NCI-H2196 treated with DMSO at 0.1 percent for 48 hours (cell line): Measurements from ENCODE around the gene ZBTB5.
A peak's percentile ranks its signal among the peaks of the same experiment; 100 is the strongest.
"Not testable (repeated sequence)": the region's sequence is repeated elsewhere in the genome, so short reads cannot be mapped to it uniquely, and the experiment has no call there.

Experiments
- DNase-seq: peaks from one replicate; lab custom pipeline; 2025; ENCODE audit not compliant: unreplicated experiment; lab: John Stamatoyannopoulos, UW

ZBTB5 gene

GRCh38 chr9:37426431-37426830, 38.8 kb downstream of the ZBTB5 start:
- not testable (repeated sequence) for DNase-seq

GRCh38 chr9:37425298-37425752, 39.9 kb downstream of the ZBTB5 start:
- DNase-seq, result no peak

- no peak for DNase-seq
These were observed 40.5 kb downstream of the ZBTB5 start for GRCh38 chr9:37424686-37425297.

- no peak for DNase-seq
These were observed 41.0 kb downstream of the ZBTB5 start for GRCh38 chr9:37424204-37424685.

GRCh38 chr9:37423508-37423907, 41.7 kb downstream of the ZBTB5 start:
- no peak for DNase-seq

- DNase-seq, result peak; percentile 46
These were observed 42.8 kb downstream of the ZBTB5 start, which contains the start of gene GRHPR for GRCh38 chr9:37422289-37423104. TSS of gene GRHPR (plus strand) at chr9:37422696. CDS start at chr9:37422751, 55 bp downstream.

GRCh38 chr9:37421914-37422288, 43.3 kb downstream of the ZBTB5 start:
- DNase-seq, result no peak

- no peak for DNase-seq
These were observed 44.7 kb downstream of the ZBTB5 start for GRCh38 chr9:37420271-37421215.

GRCh38 chr9:37419204-37419603, 46.0 kb downstream of the ZBTB5 start:
- no peak for DNase-seq

GRCh38 chr9:37417857-37418618, 47.2 kb downstream of the ZBTB5 start:
- no peak for DNase-seq

GRCh38 chr9:37417252-37417803, 47.9 kb downstream of the ZBTB5 start:
- no peak for DNase-seq

- peak; percentile 27 for DNase-seq
These were observed 50.1 kb downstream of the ZBTB5 start for GRCh38 chr9:37415011-37415719.

- DNase-seq, result no peak
These were observed 50.7 kb downstream of the ZBTB5 start for GRCh38 chr9:37414503-37414943.

GRCh38 chr9:37413311-37413710, 51.9 kb downstream of the ZBTB5 start:
- DNase-seq, result no peak

GRCh38 chr9:37412431-37413151, 52.7 kb downstream of the ZBTB5 start:
- DNase-seq, result no peak

GRCh38 chr9:37410969-37411785, 54.1 kb downstream of the ZBTB5 start:
- no peak for DNase-seq

GRCh38 chr9:37410354-37410861, 54.8 kb downstream of the ZBTB5 start:
- no peak for DNase-seq
